Activated T-helper 9 cell treated with anti-CD3 and anti-CD28 coated beads, Interleukin-2, amount 50 U/mL, for 16 hours (primary cell): Measurements from ENCODE around the gene AP1M1.

Experiments
- DNase-seq: peaks from one replicate; pipeline ENCODE4 v3.0.0-alpha.2; 2020; ENCODE audit warnings: low read depth

AP1M1 gene

DNA sequence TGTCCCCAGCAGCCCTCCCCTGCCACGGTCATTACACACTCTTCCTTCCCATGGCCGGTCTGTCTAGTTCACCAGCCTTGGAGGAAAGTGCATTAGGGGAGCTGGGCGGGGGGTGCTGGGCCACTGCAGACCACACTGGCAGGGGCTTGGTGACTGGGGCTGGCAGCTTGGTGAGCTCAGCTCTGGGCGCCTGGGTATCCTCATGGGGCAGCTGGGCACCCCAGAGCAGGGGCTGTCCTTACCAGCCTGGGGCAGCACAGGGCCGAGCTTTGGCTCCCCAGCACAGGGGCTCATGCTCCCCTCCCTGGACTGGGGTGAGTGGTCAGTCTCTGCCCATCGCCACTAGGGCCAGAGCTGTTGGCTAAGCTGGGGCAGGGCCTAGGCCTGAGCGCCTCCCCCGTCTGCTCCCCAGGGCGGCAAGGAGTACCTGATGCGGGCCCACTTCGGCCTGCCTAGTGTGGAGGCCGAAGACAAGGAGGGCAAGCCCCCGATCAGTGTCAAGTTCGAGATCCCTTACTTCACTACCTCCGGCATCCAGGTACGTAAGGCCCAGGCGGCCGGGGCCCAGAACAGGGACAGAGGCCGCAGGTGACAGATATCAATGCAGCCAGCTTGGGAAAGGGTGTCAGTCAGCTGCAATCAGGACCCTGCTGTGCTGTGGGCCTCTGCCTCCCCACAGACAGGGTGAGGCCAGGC lies 35.5 kb downstream of the AP1M1 start:
- DNase-seq, result no peak

DNA sequence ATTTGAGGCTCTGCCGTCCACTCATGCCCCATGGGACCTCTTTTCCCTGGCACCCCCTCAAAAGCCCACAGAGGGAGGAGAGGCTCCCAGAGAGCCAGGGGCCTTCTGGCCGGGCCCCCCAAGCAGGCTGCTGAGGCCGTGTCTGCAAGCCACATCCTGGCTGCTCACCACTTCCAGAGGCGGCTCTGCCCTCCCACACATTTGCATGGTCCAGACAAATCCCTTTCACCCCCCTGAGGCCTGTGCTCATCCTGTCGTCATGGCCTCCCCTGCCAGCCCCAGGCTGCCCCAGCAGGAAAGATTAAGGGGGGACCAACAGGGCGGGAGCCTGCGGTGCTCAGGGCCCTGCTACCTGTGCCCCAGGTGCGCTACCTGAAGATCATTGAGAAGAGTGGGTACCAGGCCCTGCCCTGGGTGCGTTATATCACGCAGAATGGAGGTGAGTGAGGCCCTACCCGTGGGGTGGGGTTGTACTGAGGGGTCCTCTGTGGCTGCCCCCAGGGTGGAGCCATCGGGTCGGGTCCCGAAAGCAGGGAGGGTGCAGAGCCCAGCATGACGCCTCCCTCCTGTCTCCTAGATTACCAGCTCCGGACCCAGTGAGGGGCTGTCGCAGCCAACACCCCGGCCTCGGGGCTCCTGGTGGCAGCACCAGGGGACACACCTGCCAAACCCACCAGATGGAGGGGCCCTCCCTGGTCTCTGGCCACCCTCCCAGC lies 36.3 kb downstream of the AP1M1 start:
- no peak for DNase-seq

DNA sequence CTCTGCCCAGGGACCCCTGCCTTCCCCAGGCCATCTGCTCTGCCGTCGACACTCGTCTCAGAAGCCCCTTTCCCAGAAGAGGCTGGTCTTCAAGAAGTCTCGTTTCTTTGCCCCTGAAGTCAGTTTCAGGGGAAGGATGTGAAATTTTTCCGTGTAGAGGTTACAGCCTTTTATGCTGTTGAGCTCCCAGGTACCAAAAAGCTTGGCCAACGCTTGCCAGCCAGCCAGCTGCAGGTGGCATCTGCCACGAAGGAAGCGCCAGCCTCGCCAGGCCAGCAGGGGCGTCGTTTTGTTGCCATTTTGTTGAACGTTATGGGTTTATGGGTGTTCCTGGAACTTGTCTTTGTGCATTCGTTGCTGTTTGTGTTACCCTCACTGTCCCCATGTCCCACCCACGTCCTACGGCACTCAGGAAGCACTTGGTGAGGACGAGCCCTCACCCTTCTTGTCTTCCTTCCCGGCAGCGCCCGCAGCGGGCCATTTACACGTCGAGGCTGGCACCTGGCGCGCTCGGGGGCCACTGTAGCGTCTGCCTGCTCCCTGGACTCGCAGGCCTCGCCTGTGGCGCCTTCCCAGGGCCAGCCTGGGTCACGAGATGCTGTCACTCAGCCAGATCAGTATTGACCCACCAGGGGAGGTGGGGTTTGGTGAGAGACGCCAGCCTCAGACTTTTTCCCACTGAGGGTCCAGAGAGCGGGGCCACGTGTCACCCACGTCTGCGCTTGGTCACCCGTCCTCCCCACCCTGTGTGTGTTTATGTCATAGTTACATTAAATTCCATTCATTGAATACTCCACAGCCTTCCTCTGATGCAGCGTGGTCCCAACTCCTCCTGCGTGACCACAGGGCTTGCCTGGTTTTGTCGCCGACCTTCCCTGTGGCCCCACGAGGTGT lies 37.1 kb downstream of the AP1M1 start:
- DNase-seq, result no peak

DNA sequence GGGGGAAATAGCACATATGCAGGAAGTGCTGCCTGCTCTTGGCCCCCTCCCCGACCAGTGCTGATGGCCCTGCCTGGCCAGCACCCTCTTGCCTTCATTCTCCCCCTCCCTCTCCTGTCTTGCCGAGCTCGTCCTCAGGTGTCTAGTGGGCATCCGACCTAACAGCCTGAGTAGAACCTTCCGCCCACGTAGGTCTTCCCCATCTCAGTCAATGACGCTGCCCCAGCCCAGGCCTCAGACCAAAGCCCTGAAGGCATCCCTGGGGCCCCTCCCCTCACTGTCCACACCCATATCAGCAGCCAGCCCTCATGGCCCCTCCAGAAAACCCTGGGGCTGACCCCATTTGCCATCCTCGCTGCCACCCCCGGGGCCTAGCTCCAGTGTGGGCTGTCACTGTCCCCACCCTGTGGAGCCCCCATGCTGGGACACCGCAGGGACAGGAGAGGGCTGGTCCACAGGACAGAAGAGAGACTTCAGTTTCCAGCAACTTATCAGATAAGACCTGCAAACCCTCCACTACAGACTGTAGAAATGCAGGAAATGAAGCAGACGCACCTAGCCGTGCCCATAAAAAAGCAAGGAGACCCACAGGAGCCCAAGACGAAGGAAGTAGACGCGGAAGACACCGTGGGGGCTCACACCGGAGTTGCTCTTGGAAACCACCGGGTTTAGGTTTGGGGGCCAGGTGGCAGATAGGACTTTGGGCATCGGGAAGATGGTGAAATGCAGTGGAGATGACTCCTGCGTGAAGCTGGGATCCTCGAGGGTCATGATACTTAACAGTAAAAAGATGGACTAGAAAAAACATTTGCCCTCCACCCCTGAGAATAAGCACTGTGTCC lies 38.3 kb downstream of the AP1M1 start:
- DNase-seq, result no peak

DNA sequence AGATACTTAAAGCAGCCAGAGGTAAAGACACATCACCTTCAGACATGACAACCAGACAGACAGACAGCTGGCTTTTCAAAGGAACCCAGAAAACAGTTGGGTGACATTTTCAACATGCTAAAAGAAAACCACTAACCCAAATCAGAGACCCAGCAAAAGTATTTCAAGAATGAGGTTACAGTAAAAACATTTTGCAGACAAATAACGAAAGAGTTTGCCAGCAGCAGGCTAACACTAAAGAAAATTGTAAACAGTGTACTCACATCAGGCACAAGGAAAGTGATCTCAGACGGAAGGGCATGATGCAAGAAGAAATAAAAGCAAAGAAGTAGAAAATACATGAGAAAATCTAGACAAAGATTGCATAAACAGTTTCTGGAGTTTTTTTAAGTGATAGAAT lies 46.4 kb downstream of the AP1M1 start:
- DNase-seq, result no peak

DNA sequence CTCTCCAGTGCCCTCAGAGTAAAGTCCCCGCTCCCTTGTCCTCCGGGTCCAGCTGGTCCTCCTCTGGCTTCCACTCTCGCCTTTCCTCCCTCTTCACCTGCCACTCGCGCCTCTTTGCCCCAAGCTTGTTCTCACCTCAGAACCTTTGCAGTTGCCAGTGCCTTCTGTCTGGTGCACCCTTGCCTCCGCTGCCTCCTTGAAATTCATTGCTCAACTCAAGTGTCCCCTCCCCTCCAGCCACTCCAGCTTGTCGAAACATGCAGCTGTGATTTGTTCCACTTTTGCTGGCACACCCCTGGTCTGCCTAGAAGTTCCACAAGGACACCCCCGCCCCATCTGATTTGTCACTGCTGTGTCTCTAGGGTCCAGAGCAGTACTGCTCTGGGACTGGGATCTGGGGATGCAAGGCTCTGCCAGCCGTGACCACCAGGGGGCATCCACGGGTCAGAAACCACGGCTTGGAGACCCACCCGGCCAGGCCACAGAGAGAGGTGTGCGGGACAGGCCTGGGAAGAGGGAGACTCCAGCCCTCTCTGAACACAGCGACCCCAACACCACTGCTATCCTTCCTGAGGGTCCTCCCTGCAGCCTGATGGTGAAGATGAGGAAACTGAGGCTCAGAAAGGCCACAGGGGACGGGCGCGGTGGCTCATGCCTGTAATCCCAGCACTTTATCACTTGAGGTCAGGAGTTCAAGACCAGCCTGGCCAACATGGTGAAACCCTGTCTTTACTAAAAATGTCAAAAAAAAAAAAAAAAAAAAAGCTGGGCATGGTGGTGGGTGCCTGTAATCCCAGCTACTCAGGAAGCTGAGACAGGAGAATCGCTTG lies 49.9 kb downstream of the AP1M1 start:
- DNase-seq, result peak; percentile 75

DNA sequence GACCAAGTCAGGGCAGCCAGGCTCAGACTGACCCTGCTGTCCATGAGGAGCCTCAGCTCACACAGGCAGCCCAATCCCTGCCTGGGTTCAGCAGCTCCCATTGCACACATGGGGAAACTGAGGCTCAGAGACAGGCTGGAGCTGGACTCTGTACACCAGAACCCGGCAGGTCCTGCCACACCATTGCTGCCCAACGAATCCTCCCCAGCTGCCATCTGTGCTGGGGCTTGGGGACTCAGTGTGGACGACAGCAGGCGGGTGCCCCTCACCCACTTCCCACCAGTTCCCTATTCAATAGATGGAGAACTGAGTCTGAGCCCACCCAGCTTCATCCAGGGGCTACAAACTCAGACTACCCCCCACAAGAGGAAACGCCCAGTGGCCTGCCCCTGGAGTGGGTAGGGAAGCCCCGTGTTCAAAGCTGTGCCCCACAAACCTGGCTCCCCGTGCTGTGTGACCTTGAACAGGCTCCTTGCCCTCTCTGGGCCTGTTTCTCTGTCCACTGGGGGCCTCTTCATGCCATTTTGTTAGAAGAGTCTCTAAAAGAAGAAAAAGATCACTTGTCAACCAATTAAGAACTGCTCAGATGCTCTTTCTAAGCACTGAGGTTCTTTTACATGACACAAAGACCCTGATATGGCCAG lies 50.8 kb downstream of the AP1M1 start:
- no peak for DNase-seq

DNA sequence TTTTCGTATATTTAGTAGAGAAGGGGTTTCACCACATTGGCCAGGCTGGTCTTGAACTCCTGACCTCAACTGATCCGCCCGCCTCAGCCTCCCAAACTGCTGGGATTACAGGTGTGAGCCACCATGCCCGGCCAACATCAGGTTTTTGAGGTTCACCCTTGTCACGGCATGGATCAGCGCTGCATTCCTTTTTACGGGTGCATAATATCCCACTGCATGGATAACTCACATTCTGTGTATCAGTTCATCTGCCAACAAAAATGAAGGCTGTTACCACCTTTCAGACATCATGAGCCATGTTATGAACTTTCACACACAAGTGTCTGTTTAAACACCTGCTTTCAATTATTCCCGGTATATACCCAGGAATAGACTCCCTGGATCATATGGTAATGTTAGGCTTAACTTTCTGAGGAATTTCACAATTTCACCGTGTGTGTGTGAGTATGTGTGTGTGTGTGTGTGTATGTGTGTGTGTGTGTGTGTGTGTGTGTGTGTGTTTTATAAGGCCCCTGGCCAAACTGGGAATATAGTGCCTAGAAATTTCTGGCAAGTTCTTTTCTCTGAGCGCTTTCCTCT lies 52.2 kb downstream of the AP1M1 start:
- DNase-seq, result no peak

DNA sequence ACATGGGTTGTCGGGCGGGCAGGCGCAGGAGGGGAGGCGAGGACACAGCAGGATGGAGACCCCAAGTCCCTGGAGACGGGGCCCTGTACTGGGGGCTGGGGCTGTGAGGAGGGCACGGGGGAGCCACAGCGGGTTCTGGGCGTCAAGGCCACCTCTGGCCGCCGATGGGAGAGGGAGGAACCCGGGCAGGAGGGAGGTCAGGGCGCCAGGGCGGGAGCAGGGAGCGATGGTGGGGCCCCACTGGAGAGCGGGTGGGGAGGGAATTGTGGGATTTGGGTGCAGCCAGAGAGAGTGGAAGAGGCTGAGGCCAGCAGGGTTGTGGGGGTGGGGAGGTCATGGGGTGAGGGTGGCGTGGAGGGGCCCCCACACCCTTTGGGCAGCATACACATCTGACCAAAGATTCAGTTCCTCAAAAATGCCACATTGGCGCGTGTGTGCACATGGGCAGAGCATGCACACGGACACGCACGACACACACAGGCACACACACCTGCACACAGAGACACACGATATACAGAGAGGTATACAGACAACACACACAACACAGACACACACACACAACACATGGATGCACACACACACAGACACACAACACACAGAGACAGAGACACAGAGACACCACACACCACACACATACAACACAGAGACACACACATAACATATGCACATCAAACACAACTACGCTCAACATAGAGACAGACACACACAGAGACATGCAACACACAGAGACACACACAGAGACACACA lies 54.9 kb downstream of the AP1M1 start:
- DNase-seq, result no peak

DNA sequence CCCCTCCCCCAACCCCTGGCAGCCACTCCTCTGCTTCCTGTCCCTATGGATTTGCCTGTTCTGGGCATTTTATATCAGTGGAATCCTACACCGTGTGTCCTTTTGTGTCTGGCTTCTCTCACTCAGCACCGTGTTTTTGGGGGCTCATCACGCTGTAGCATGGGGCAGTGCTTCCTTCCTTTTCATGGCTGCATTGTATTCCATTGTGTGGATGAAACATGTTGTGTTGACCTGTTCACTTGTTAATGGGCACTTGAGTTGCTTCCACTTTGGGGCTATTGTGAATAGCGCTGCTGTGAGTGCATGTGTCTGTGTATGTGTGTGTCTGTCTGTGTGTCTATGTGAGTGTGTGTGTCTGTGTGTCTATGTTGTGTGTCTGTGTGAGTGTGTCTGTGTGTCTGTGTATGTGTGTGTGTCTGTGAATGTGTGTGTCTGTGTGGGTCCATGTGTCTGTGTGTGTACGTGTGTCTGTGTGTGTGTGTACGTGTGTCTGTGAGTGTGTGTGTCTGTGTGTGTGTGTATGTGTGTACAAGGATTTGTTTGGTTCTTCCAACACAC lies 57.2 kb downstream of the AP1M1 start:
- no peak for DNase-seq

DNA sequence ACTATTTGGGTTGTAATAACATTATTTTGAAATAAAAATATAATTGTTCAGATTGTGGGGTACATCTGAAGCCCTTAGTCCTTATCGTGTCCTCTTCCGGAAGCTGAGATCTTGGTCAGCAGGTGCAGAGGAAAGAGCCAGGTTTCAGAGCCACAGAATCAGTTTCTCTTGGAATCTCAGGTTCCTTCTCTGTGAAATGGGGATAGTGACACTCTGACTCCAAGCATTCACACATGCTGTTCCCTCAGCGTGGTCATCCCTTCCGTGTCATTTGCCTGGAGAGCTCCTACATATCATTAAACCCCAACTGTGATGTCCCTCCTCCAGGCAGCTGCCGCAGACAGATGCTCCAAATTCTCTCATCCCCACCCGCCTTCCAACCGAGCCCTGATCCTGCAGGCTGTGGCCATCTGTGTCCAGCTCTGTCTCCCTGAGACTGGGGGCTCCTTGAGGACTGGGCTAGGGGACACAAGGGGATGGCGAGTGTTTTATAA lies 59.8 kb downstream of the AP1M1 start:
- DNase-seq, result no peak

DNA sequence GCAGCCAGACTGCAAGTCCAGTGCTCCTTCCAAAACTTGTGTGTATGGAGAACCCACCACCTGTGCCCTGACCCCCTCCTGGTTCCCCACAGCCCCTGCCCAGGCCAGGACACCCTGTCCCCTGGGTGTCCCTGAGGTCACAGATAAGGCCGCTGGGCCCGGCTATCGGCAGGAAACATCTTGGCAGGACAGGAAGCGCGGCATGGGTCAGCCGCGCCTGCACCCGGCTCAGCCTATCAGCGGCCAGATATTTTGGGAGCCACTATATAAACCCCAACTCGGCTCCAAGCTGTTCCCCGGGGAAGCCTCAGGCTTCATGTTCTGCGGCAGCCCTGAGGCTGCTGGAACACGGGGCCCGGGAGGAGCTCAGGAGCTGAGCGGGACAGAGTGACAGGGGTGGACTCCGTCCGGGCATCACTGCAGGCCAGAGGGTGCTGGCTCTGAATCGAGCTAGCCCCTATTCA lies 60.8 kb downstream of the AP1M1 start:
- no peak for DNase-seq

DNA sequence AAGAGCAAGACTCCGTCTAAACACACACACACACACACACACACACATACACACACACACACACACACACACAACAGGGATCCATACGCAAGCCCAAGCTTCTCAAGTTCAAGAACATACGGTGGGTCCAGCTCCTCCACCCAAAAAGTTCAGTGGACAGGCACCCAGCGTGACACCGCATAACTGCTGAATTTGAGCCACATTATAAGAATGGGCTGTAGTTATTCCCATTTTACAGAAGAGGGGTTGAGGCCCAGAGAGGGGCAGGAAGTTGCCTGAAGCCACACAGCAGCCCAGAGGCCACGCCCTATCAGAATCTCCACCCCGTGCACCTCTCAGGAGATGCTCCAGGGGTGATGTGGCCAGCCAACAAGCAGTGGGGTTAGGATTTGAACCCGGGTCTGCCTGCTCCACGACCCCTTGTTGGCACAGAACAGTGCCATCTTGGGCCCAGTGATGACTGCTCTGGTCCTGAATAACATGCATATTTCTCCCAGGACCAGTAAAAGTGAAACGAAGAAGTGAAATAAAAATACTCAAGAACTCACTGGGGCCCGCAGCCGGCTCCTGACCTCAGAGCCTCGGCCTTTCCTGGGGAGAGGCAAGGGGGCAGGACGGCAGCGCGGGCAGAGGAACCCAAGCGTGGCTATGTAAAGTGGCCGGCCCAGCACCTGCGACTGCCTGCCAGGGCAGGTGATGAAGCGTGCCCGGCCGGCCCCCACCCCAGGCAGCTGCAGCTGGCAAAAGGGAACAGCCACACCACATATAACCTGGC lies 61.9 kb downstream of the AP1M1 start:
- no peak for DNase-seq

DNA sequence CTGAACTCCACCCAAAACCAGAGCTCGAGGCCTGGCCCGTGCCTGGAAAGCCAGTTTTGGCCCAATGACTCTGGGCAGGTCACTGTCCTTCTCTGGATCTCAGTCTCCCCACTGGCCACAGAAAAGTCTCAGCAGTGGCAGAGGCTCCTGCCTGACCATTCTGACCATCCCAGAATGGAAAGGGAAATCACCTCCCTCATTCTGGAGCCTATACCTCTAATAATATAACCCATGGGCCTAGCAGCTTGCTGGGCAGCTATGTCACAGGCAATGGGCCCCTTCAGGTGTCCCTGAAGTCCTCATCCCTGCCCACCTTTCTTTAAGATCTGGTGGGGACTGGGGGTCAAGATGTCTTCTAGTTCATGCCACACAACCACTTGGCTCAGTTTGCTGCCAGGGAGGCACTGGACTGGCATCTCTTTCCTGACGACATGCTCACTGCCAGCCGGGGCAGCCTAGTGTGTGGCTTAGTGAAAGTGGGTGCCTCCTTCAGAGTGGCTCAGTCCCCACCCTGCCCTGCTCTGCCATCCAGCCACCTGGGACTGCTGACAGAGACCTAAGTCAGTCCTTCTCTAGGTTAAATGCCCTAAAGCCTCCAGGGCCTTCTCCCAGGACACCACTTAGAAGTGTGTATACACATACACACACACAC lies 62.6 kb downstream of the AP1M1 start:
- DNase-seq, result no peak

DNA sequence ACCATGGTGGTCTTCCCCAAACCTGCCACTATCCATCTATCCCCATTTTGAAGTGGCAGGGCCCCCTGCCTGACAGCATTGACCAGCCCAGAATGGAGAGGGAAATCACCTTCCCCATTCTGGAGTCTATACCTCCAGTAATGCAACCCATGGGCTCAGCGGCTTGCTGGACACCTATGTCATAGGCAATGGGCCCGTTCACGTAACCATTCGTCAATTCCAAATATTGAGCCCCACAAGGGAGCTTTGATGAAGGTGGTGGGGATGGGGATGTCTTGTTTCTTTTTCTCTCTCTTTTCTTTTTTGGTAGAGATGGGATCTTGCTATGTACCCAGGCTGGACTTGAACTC lies 63.1 kb downstream of the AP1M1 start:
- no peak for DNase-seq

DNA sequence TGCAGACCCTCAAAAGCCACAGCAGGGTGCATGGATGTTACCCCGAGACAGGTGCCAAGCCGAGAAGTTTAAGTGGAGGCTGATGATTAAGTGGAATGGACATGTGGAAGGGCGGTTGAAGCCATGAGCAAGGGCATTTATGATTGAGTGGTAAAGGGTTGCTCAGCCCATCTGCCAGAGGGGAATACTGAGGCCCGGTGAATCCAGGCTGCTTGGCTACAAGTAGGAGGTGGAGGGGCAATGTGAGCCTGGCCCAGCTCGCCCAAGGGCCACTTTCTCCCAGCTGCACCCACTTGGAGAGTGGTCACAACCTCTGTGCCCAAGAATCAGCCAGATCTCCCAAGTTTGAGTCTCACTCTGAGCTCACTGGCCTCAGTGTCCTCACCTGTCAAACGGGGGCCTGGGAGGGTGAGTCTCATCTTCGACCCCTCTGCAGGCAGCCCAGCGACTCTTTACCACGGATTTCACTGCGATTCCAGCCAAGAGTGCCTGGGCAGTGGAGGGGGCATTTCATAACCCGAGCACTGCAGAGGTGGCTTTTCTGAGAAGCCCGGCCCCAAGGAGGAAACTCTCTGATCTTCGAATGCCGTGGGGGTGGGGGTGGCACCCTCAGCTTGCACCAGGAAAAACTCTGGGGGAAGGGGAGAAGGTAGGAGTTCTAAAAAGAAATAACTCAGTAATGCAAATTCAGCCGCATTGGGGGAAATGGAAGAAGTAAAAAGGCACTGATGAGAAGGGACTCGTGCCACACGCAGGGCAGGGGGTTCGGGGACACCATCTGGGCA lies 64.1 kb downstream of the AP1M1 start:
- DNase-seq, result no peak

DNA sequence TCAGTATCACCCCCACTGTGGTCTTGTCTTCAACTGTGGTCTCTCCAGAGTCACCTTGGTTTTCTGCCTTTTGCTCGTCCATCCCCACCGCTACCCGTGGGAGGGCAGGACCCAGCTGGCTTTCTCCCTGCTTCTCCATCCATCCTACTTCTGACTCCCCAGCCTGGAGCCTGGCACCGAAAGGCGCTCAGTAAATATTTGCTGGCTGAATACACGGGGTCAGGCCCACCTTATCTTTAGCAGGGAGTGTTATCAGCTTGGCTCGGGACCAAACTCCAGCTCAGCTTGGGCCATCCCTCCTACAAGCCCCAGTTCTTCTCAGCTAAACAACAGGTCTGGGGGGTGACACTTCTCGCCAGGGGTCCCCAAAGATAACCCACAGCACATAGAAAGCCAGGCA lies 64.9 kb downstream of the AP1M1 start:
- no peak for DNase-seq
